SK-N-MC (cell line): ENCODE data around the gene PCID2.

Experiments used
- EZH2 ChIP-seq: fragments of 200-600 bp; sonication (generic); IDR thresholded peaks from one replicate; pipeline ENCODE4 v1.6.1; 2017; ENCODE audit warnings: antibody characterized with exemption
- FOXP2 ChIP-seq: optimal IDR thresholded peaks from 2 replicates; pipeline ENCODE3; 2011; ENCODE audit warnings: mild to moderate bottlenecking, moderate library complexity; ENCODE audit not compliant: insufficient read depth; ENCODE audit errors: extremely low read length, control extremely low read depth
- POLR2AphosphoS5 ChIP-seq: IDR thresholded peaks from 2 replicates; pipeline ENCODE4 v1.6.1; 2012; ENCODE audit warnings: mild to moderate bottlenecking, low read depth, low read length, borderline replicate concordance

GRCh38 chr13:113138792-113139551, 69.5 kb downstream of the PCID2 start:
- TF ChIP-seq EZH2 (no peak), POLR2AphosphoS5 (no peak), FOXP2 (no peak)
